HCT116 (cell line): Measurements from ENCODE around the gene CCNG1.
"Not testable (repeated sequence)": the region's sequence is repeated elsewhere in the genome, so short reads cannot be mapped to it uniquely, and the experiment has no call there.

Experiments
- CEBPB ChIP-seq: IDR thresholded peaks from 2 replicates; pipeline ENCODE4 v1.6.1; 2012; ENCODE audit warnings: low read depth
- CTCF ChIP-seq, 3 experiments: fragments of 200-600 bp in 1 of 3; sonication (generic) in 1 of 3; IDR thresholded peaks in 2 of 3; conservative IDR thresholded peaks in 1 of 3; 2 replicates each; pipeline ENCODE4 v1.5.1; 2012 to 2017; ENCODE audit warnings: low read depth in 2 of 3, low read length in 2 of 3, antibody characterized with exemption in 1 of 3, borderline replicate concordance in 1 of 3, control low read depth in 1 of 3, mild to moderate bottlenecking in 1 of 3, mixed read lengths in 1 of 3, mixed run types in 1 of 3, moderate library complexity in 1 of 3; ENCODE audit not compliant: insufficient read depth in 1 of 3
- EZH2 ChIP-seq: fragments of 200-600 bp; sonication (generic); IDR thresholded peaks from 2 replicates; pipeline ENCODE4 v1.6.1; 2017; ENCODE audit warnings: antibody characterized with exemption, mixed run types
- EZH2phosphoT487 ChIP-seq: fragments of 200-600 bp; IDR thresholded peaks from 2 replicates; pipeline ENCODE4 v1.6.1; 2018; ENCODE audit warnings: antibody characterized with exemption, borderline replicate concordance
- JUND ChIP-seq: IDR thresholded peaks from 2 replicates; pipeline ENCODE4 v1.6.1; 2012
- POLR2AphosphoS5 ChIP-seq: IDR thresholded peaks from 2 replicates; pipeline ENCODE4 v1.6.1; 2011; ENCODE audit warnings: mild to moderate bottlenecking, low read depth, low read length, moderate library complexity
- RAD21 ChIP-seq: IDR thresholded peaks from 2 replicates; pipeline ENCODE4 v1.6.1; 2012; ENCODE audit warnings: low read depth, mild to moderate bottlenecking
- REST ChIP-seq: IDR thresholded peaks from 2 replicates; pipeline ENCODE4 v1.6.1; 2012; ENCODE audit warnings: low read depth
- YY1 ChIP-seq: IDR thresholded peaks from 2 replicates; pipeline ENCODE4 v1.6.1; 2011; ENCODE audit warnings: low read length, low read depth, moderate library complexity, mild to moderate bottlenecking; ENCODE audit not compliant: insufficient replicate concordance; ENCODE audit errors: extremely low read depth
- ZFX ChIP-seq: fragments of 450-650 bp; IDR thresholded peaks from 2 replicates; pipeline ENCODE4 v1.6.1; 2017

GRCh38 chr5:163396818-163397340 lies 40.5 kb upstream of the CCNG1 start:
- TF ChIP-seq CTCF (IDR thresholded peaks at IDR 0.05 in 2 of 3, conservative IDR thresholded peaks at IDR 0.05 in 1 of 3; ENCODE audit: borderline replicate concordance in 1 of 3, insufficient read depth in 1 of 3, low read depth in 2 of 3, low read length in 2 of 3); POLR2AphosphoS5; CEBPB; YY1; RAD21; JUND; ZFX; EZH2phosphoT487; REST; EZH2: not testable (repeated sequence)
